Ovary (tissue), 9 donors: ENCODE measurements around the gene TMEM217. TPM values are rescaled to one million over a fixed set of nuclear protein-coding genes. Genes with fewer than 3 reads are reported as not detected.

Experiments
- DNase-seq, 5 donors: peaks; one replicate each; pipeline ENCODE4 v3.0.0-alpha.2; 2019 to 2020
- H3K27ac ChIP-seq, 2 donors: fragments of 200-600 bp; one replicate each; pipeline versions ENCODE4 v1.5.1 to v1.8.0; 2019 to 2022
- H3K27me3 ChIP-seq: fragments of 200-600 bp; one replicate; pipeline ENCODE4 v1.8.0; 2022
- H3K36me3 ChIP-seq: fragments of 200-600 bp; sonication (generic); one replicate; pipeline ENCODE4 v1.5.1; 2019
- H3K4me1 ChIP-seq: one replicate; pipeline ENCODE4 v1.8.1; 2013; ENCODE audit warnings: mild to moderate bottlenecking, moderate library complexity; ENCODE audit not compliant: insufficient read depth
- H3K4me3 ChIP-seq: fragments of 200-600 bp; sonication (generic); one replicate; pipeline ENCODE4 v1.5.1; 2017
- H3K9me3 ChIP-seq, 2 donors: fragments of 200-600 bp in 1 of 2; sonication (generic) in 1 of 2; one replicate each; pipeline versions ENCODE4 v1.5.1 to v1.8.1; 2013 to 2019; ENCODE audit warnings: mild to moderate bottlenecking in 1 of 2, moderate library complexity in 1 of 2
- CTCF ChIP-seq, 3 donors: fragments of 450-650 bp in 2 of 3; fragments of 200-600 bp in 1 of 3; IDR thresholded peaks; one replicate each; pipeline versions ENCODE4 v1.5.1 to v1.8.0; 2016 to 2022; ENCODE audit warnings: antibody characterized with exemption in 3 of 3, mild to moderate bottlenecking in 1 of 3
- EP300 ChIP-seq: sonication (generic); formaldehyde crosslinking; IDR thresholded peaks from one replicate; pipeline ENCODE4 v1.6.1; 2017; ENCODE audit warnings: antibody characterized with exemption
- POLR2A ChIP-seq: fragments of 450-650 bp; IDR thresholded peaks from one replicate; pipeline ENCODE4 v1.6.1; 2017; ENCODE audit warnings: antibody characterized with exemption, mild to moderate bottlenecking, moderate library complexity
- whole genome bisulfite sequencing, 3 donors: extraction: QIAGEN DNeasy Blood & Tissue Kit in 1 of 3; methylation state at CpG; one replicate each; pipeline versions ENCODE4 v1.1.5 to v1.1.7; 2013 to 2017; 5-methylcytosine and 5-hydroxymethylcytosine counted together
- intact Hi-C, 4 donors: fragments of 100-400 bp; cut with DNase I; formaldehyde crosslinking; loops; one replicate each; pipeline versions ENCODE4 v1.11.0 to v1.15.1; 2022 to 2023
- polyA plus RNA-seq, 2 donors: library from polyadenylated mRNA; stranded (reverse); fragments of 200-250 nt in 1 of 2; fragments of 350-450 nt in 1 of 2; fragmentation: Illumina TruSeq in 1 of 2; extraction: RNeasy Lipid Tissue Mini Kit (QIAGEN cat#74804) in 1 of 2; gene quantifications; one replicate each; pipeline ENCODE4 v1.2.3, GENCODE V29; 2013 to 2014
- small RNA-seq: library from RNA; depleted of rRNA; stranded (forward); fragments of <200 nt; gene quantifications from one replicate; pipeline ENCODE3, GENCODE V24; 2016
- total RNA-seq, 7 donors: library from RNA; depleted of rRNA in 2 of 7; stranded (reverse); fragments of >200 nt in 2 of 7; fragmentation: NEBNext Ultra II Directional in 3 of 7; extraction: Animal tissue kit (Norgen Biotek cat#: 25700) in 3 of 7; gene quantifications; one replicate each; pipeline versions ENCODE4 v1.1.0 to v1.2.4, GENCODE V29; 2016 to 2023
- donor health status: DM: no; HTN: no; CAD: no; lungs with moderate emphysema.
- donor health status: DM: no; HTN: no; CAD: no.
- donor health status: Bipolar disorder and iron deficiency.
- donor health status: DM: yes; HTN: yes; CAD: no.
- donor health status: DM: no; HTN: no; CAD: no.
- donor health status: DM: yes; HTN: yes; CAD: no.

Gene TMEM217
- total and polyA plus RNA-seq, 9 donors = 0.39 to 4.6 (median 1.5) TPM

- no peaks in the 10 kb centered on the region for H3K9me3 ChIP-seq
- intact Hi-C loops = loop anchor here in 3 of 4 donors (2.0 to 5.0 kb wide), 3 partner anchors 38 to 117 kb away; no protein-coding TSS in a partner anchor
- TF ChIP-seq CTCF (IDR thresholded peaks at IDR 0.05) (no peak), POLR2A (peak; percentile 90)
- H3K36me3 ChIP-seq = no peaks in the 10 kb centered on the region
- H3K27me3 ChIP-seq = no peaks in the 10 kb centered on the region
- peak within 1 kb of the TSS; percentile 70 to 91 for H3K27ac ChIP-seq
- WGBS, 3 donors = 0% methylated on average over 40 to 83 of the region's 90 CpGs
- H3K4me1 ChIP-seq = peaks cover 4% of the 10 kb centered on the region
- peak; percentile 99 to 100 (median 100) for DNase-seq
- H3K4me3 ChIP-seq = peak within 1 kb of the TSS; percentile 84
Measured at GRCh38 chr6:37169496-37170272, 88.3 kb downstream of the TMEM217 start, which contains the start of gene PIM1. PIM1 (plus strand) TSS chr6:37170152; CDS start chr6:37170576, 424 bp downstream.

GRCh38 chr6:37168811-37169495, 89.0 kb downstream of the TMEM217 start:
- H3K27me3 ChIP-seq = no peaks in the 10 kb centered on the region
- no peaks in the 10 kb centered on the region for H3K36me3 ChIP-seq
- DNase-seq = no peak
- TF ChIP-seq POLR2A = no peak
- no peak for TF ChIP-seq CTCF (IDR thresholded peaks at IDR 0.05)
- peak; percentile 82 for TF ChIP-seq EP300
- no peaks in the 10 kb centered on the region for H3K9me3 ChIP-seq
- H3K4me1 ChIP-seq = peaks cover 4% of the 10 kb centered on the region
- WGBS, 3 donors = 1% methylated on average over 29 of the region's 29 CpGs
- H3K4me3 ChIP-seq = peak overlapping the region; percentile 48
- intact Hi-C loops = no loop called here
- H3K27ac ChIP-seq = peak overlapping the region; percentile 68 to 91

GRCh38 chr6:37168163-37168758, 89.7 kb downstream of the TMEM217 start:
- H3K4me3 ChIP-seq = no peak overlapping the region
- TF ChIP-seq POLR2A = no peak
- TF ChIP-seq CTCF (IDR thresholded peaks at IDR 0.05) = no peak
- TF ChIP-seq EP300 = no peak
- H3K27me3 ChIP-seq = no peaks in the 10 kb centered on the region
- H3K9me3 ChIP-seq = no peaks in the 10 kb centered on the region
- 36 to 48% (median 37%) methylated on average over 5 of the region's 5 CpGs for WGBS, 3 donors
- no peak for DNase-seq
- peaks cover 4% of the 10 kb centered on the region for H3K4me1 ChIP-seq
- H3K36me3 ChIP-seq = no peaks in the 10 kb centered on the region
- intact Hi-C loops = no loop called here
- H3K27ac ChIP-seq = peak overlapping the region in 1 of 2 donors; percentile 91

GRCh38 chr6:37162740-37163139, 95.2 kb downstream of the TMEM217 start:
- TF ChIP-seq CTCF (IDR thresholded peaks at IDR 0.05) = no peak
- Histone ChIP-seq H3K27ac (no peak overlapping the region), H3K9me3 (no peaks in the 10 kb centered on the region), H3K4me3 (no peak overlapping the region), H3K4me1 (peaks cover 4% of the 10 kb centered on the region), H3K27me3 (no peaks in the 10 kb centered on the region), H3K36me3 (no peaks in the 10 kb centered on the region)
- WGBS, 3 donors = 92 to 98% (median 92%) methylated on average over 4 of the region's 4 CpGs
- intact Hi-C loops = no loop called here
- DNase-seq = no peak

Small RNA genes within 50 kb of the gene (small RNA-seq; reads per million reads assigned to genes)
- not detected for gene AL096712.1

Other genes with a start within 250 kb of the TMEM217 start
- 100 to 1,000 TPM in 1 of 7 donors, 10 to 100 TPM in 6; 41.4 to 135 (median 64.9) TPM for gene PIM1, start 88.0 kb downstream of the TMEM217 start, total RNA-seq
- gene PIM1, start 88.0 kb downstream of the TMEM217 start, polyA plus RNA-seq = 10 to 100 TPM; 34.2 to 70.0 TPM
- 10 to 100 TPM in 5 of 7 donors, 1 to 10 TPM in 2; 8.6 to 17.7 (median 12.8) TPM for gene TBC1D22B, start 372 bp downstream of the TMEM217 start, total RNA-seq
- gene TBC1D22B, start 372 bp downstream of the TMEM217 start, polyA plus RNA-seq = 10 to 100 TPM in 1 of 2 donors, 1 to 10 TPM in 1; 7.4 to 12.8 TPM
- gene RNF8, start 95.8 kb upstream of the TMEM217 start, total RNA-seq = 10 to 100 TPM in 6 of 7 donors, 1 to 10 TPM in 1; 10.0 to 19.9 (median 17.6) TPM
- gene RNF8, start 95.8 kb upstream of the TMEM217 start, polyA plus RNA-seq = 10 to 100 TPM; 15.3 to 27.1 TPM
- 10 to 100 TPM; 18.7 to 45.0 (median 38.4) TPM for gene CMTR1, start 175.1 kb upstream of the TMEM217 start, total RNA-seq
- gene CMTR1, start 175.1 kb upstream of the TMEM217 start, polyA plus RNA-seq = 10 to 100 TPM; 27.9 to 42.0 TPM
- gene CCDC167, start 241.7 kb upstream of the TMEM217 start, total RNA-seq = 10 to 100 TPM in 1 of 7 donors, 1 to 10 TPM in 6; 4.4 to 21.9 (median 8.1) TPM
- gene CCDC167, start 241.7 kb upstream of the TMEM217 start, polyA plus RNA-seq = 10 to 100 TPM; 11.0 to 13.5 TPM